GM19023 (cell line): ENCODE results near the gene ABI2.
"Not testable (repeated sequence)": the region's sequence is repeated elsewhere in the genome, so short reads cannot be mapped to it uniquely, and the experiment has no call there.

ENCODE experiments used
- ATAC-seq: cut with Tn5 transposase; IDR thresholded peaks from one replicate; pipeline ENCODE4 v1.9.1; 2021; ENCODE audit warnings: mild to moderate bottlenecking, moderate library complexity; ENCODE audit not compliant: unreplicated experiment

Gene ABI2

GRCh38 chr2:203327901-203328759 is at the start of gene ABI2:
Gene ABI2, plus strand, starts transcription at chr2:203328394. Its CDS starts 121 bp downstream, at chr2:203328515.
- peak; percentile 63 for ATAC-seq

DNA sequence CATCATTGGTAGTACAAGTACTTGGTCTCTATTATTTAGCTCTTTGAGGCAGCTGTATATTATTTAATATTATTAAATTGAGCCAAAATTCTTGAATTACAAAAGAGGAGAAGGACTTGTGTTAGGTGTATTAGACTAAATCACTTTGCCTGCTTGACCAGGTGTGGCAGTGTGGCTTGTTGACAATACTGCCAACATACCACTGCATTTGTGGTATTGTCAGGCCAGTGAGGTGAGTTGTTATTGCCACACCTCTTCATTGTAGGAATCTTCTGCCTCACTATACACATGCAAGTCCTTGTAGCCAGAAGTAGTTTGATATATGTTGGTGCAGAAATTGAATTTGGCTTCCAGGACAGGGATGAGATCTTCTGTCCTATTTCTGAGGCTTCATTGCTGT is 48.9 kb upstream of the ABI2 start:
- no peak for ATAC-seq

- no peak for ATAC-seq
Observed at GRCh38 chr2:203280428-203281064, 47.6 kb upstream of the ABI2 start.

DNA sequence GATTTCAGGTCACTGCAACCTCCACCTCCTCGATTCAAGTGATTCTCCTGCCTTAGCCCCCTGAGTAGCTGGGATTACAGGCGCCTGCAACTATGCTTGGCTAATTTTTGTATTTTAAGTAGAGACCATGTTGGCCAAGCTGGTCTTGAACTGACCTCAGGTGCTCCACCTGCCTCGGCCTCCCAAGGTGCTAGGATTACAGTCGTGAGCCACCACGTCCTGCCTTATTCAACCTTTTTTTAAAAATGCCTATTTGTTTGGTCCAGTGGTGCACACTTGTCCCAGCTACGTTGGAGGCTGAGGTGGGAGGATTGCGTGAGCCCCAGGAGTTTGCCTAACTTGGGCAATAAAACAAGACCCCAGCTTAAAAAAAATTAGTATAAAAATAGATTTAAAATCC is 46.1 kb upstream of the ABI2 start:
- ATAC-seq = no peak

DNA sequence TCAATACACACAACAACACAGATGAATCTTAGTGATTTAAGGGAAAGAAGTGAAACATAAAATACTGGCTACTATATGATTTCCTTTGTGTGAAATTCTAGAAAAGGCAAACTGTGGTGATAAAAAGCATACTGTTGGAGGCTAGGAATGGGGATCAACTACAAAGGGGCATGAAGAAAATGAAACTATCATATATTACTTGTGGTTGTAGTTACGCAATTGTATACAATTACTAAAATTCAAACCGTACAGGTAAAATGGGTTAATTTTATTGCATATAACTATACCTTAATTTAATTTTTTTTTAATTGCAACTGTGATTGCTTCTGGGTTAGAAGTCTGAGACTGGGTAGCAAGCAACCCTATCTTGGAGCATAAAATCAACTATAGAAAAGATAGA is 41.7 kb upstream of the ABI2 start:
- ATAC-seq = no peak

DNA sequence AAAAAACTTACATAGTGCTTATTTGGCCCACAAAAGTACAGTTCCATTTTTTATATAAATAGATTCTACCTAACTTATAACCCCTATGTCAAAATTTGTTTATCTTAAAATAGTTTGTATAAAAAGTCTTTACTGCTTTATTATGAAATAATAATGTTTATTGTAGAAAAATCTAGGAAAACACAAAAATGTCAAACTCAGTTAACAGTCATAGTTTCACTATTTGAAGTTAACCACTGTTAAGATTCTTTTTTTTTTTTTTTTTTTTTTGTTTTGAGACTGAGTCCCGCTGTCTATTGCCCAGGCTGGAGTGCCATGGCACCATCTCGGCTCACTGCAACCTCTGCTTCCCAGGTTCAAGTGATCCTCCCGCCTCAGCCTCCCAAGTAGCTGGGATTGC is 26.5 kb upstream of the ABI2 start:
- no peak for ATAC-seq

- not testable (repeated sequence) for ATAC-seq
Observed at GRCh38 chr2:203302586-203302985, 25.6 kb upstream of the ABI2 start.

GRCh38 chr2:203310688-203311436 is 17.3 kb upstream of the ABI2 start:
- no peak for ATAC-seq

- no peak for ATAC-seq
Observed at GRCh38 chr2:203326356-203326755, 1.8 kb upstream of the ABI2 start.

GRCh38 chr2:203327582-203327900 is 653 bp upstream of the ABI2 start:
- no peak for ATAC-seq

GRCh38 chr2:203328760-203329540 is 756 bp downstream of the ABI2 start:
- peak; percentile 59 for ATAC-seq

GRCh38 chr2:203330434-203330833 is 2.2 kb downstream of the ABI2 start:
- no peak for ATAC-seq

DNA sequence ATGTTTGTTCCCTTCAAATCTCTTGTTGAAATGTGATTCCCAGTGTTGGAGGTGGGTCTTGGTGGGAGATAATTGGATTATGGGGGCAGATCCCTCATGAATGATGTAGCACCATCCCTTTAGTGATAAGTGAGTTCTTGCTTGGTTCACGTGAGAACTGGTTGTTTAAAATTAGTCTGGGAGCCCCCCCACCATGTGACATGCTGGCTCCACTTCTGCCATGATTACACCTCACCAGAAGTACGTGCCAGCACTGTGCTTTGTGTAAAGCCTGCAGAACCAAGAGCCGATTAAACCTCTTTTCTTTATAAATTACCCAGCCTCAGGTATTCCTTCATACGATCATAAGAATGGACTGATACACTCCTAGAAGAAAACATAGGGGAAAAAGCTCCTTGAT is 10.1 kb downstream of the ABI2 start:
- no peak for ATAC-seq

GRCh38 chr2:203340791-203341487 is 12.7 kb downstream of the ABI2 start:
- no peak for ATAC-seq

- ATAC-seq = no peak
Observed at GRCh38 chr2:203341741-203342310, 13.6 kb downstream of the ABI2 start.

DNA sequence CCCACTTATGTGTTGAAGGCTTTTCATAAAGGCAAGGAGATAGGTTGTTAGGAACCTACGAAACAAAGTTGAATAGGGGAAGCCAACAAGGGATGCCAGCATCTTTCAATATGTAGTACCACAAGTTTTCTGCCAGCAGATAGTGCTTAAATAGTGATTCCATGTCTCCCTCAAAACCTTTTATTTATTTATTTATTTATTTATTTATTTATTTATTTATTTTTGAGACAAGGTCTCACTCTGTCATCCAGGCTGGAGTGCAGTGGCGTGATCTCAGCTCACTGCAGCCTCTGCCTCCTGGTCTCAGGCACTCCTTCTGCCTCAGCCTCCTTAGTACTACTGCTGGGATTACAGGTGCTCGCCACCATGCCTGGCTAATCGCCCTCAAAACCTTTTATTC is 14.2 kb downstream of the ABI2 start:
- not testable (repeated sequence) for ATAC-seq

DNA sequence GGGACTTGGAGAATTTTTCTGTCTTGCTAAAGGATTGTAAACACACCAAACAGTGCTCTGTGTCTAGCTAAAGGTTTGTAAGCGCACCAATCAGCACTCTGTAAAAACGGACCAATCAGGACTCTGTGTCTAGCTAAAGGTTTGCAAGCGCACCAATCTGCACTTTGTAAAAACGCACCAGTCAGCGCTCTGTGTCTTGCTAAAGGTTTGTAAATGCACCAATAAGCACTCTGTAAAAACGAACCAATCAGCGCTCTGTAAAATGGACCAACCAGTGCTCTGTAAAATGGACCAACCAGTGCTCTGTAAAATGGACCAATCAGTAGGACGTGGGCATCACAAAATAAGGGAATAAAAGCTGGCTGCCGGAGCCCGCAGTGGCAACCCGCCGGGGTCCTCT is 16.5 kb downstream of the ABI2 start:
- ATAC-seq = no peak

- ATAC-seq = no peak
Observed at GRCh38 chr2:203346612-203347011, 18.4 kb downstream of the ABI2 start.

DNA sequence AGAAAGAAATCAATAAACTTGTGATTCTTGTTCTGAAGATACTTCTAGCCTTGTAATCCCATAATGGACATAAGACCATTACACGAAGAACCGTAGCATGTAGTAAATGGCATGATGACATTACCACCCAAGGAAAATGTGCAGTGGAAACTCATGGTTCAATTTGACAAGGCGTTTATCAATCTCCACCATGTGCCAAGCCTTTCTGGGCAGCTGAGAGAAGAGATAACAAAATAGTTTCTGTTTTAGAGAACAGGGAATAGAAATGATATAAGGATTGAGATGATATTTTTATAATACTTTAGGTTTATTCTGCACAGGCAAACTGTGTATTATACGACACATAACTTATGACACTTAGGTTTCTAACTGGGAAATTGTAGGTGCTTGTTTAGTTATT is 19.2 kb downstream of the ABI2 start:
- no peak for ATAC-seq

DNA sequence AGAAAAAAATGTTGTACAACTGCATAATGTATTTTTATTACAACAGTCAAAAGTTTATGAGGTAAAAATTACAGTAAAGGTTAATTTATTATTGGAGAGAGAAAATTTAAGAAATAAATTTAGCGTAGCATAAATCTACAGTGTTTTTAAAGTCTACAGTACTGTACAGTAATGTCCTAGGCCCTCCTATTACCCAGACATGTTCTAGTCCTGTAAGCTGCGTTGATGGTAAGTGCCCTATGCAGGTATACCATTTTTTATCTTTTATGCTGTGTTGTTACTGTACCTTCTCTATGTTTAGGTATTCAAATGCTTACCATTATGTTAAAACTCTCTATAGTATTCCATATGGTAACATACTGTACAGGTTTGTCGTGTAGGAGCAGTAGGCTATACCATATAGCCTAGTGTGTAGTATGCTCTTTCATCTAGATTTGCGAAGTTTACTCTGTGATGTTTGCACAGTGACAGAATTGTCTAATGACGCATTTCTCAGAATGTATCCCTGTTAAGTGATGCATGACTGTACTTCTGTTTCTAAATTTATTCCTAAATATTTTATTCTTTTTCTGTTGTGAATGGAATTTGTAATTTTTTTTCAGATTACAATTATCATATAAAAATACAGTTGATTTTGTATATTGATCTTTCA is 24.5 kb downstream of the ABI2 start:
- ATAC-seq = no peak
